GM21381 (cell line): Measurements from ENCODE around the gene GFOD1.
"Not testable (repeated sequence)": the region's sequence is repeated elsewhere in the genome, so short reads cannot be mapped to it uniquely, and the experiment has no call there.

Experiments
- ATAC-seq: cut with Tn5 transposase; IDR thresholded peaks from one replicate; pipeline ENCODE4 v1.9.1; 2021; ENCODE audit warnings: mild to moderate bottlenecking, moderate library complexity; ENCODE audit not compliant: unreplicated experiment

Gene GFOD1

GRCh38 chr6:13407709-13408695, 79.4 kb downstream of the GFOD1 start:
- ATAC-seq: no peak

GRCh38 chr6:13407368-13407708, 80.1 kb downstream of the GFOD1 start:
- ATAC-seq: no peak

GRCh38 chr6:13406781-13407180, 80.6 kb downstream of the GFOD1 start:
- ATAC-seq: no peak

GRCh38 chr6:13405961-13406477, 81.4 kb downstream of the GFOD1 start:
- ATAC-seq: no peak

- no peak for ATAC-seq
These were observed 82.5 kb downstream of the GFOD1 start for GRCh38 chr6:13404892-13405254.

- ATAC-seq: no peak
These were observed 83.0 kb downstream of the GFOD1 start for GRCh38 chr6:13404228-13404891.

- ATAC-seq: no peak
These were observed 84.7 kb downstream of the GFOD1 start for GRCh38 chr6:13402711-13403110.

- ATAC-seq: no peak
These were observed 86.6 kb downstream of the GFOD1 start for GRCh38 chr6:13400772-13401171.

- no peak for ATAC-seq
These were observed 88.9 kb downstream of the GFOD1 start for GRCh38 chr6:13398421-13398994.

GRCh38 chr6:13398069-13398381, 89.4 kb downstream of the GFOD1 start:
- ATAC-seq: no peak

GRCh38 chr6:13397359-13398068, 89.9 kb downstream of the GFOD1 start:
- peak; percentile 70 for ATAC-seq

GRCh38 chr6:13396241-13396792, 91.1 kb downstream of the GFOD1 start:
- no peak for ATAC-seq

- no peak for ATAC-seq
These were observed 91.8 kb downstream of the GFOD1 start for GRCh38 chr6:13395272-13396237.

- ATAC-seq: no peak
These were observed 94.9 kb downstream of the GFOD1 start for GRCh38 chr6:13392462-13392861.

- no peak for ATAC-seq
These were observed 95.9 kb downstream of the GFOD1 start for GRCh38 chr6:13391537-13391936.

- ATAC-seq: no peak
These were observed 96.7 kb downstream of the GFOD1 start for GRCh38 chr6:13390658-13391057.

GRCh38 chr6:13389237-13389636, 98.2 kb downstream of the GFOD1 start:
- not testable (repeated sequence) for ATAC-seq

- not testable (repeated sequence) for ATAC-seq
These were observed 98.6 kb downstream of the GFOD1 start for GRCh38 chr6:13388769-13389168.

GRCh38 chr6:13384966-13385365, 102.4 kb downstream of the GFOD1 start:
- ATAC-seq: no peak

GRCh38 chr6:13384506-13384905, 102.9 kb downstream of the GFOD1 start:
- ATAC-seq: no peak
